ENCODE measurements around the gene KCTD5.

Gene KCTD5

GRCh38 chr16:2753733-2754020 is 71.4 kb downstream of the KCTD5 start:
- H3K27ac ChIP-seq (ENCODE audit: low read depth, low read length), result peak overlapping the region; percentile 97
- H3K79me2 ChIP-seq (ENCODE audit: control insufficient read depth, insufficient read depth, low read length, unreplicated experiment), result peaks cover 70% of the 10 kb centered on the region
- no peak overlapping the region for H2AFZ ChIP-seq (ENCODE audit: low read length, unreplicated experiment)
- H3K4me1 ChIP-seq (ENCODE audit: control insufficient read depth, insufficient read depth, low read length, unreplicated experiment), result peaks cover 24% of the 10 kb centered on the region
- H3K4me3 ChIP-seq (ENCODE audit: low read depth, low read length), result peak overlapping the region; percentile 94
- peaks cover 20% of the 10 kb centered on the region for H3K36me3 ChIP-seq (ENCODE audit: insufficient read depth, low read length)
- H3K27me3 ChIP-seq (ENCODE audit: insufficient read depth, low read length), result no peaks in the 10 kb centered on the region

DNA sequence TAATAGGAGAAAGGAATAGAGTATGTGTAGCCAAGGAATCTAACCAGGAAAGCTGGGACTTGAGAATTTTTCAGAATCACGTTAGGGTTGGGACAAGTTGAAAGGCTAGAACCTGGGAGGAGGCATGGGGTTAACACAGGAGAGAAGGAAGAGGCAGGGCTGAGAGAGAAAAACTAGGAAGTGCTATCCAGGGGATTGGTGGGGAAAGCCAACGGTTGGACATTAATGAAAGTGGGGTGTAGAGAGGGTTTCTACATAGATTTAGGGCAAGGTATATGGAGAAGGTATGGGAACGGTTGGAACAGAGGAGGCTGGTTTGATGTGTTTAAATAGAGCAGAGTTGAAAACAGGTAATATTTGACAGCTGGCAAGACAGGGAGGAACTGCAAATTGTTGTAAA is 72.8 kb downstream of the KCTD5 start:
- Histone ChIP-seq H3K4me3 (ENCODE audit: low read depth, low read length) (peak overlapping the region; percentile 94), H3K36me3 (ENCODE audit: insufficient read depth, low read length) (peaks cover 34% of the 10 kb centered on the region), H3K27ac (ENCODE audit: low read depth, low read length) (no peak overlapping the region), H2AFZ (ENCODE audit: low read length, unreplicated experiment) (no peak overlapping the region), H3K27me3 (ENCODE audit: insufficient read depth, low read length) (no peaks in the 10 kb centered on the region), H3K4me1 (ENCODE audit: control insufficient read depth, insufficient read depth, low read length, unreplicated experiment) (peaks cover 24% of the 10 kb centered on the region), H3K79me2 (ENCODE audit: control insufficient read depth, insufficient read depth, low read length, unreplicated experiment) (peaks cover 84% of the 10 kb centered on the region)

GRCh38 chr16:2756288-2757015 is 74.1 kb downstream of the KCTD5 start:
- H3K27me3 ChIP-seq (ENCODE audit: insufficient read depth, low read length), result no peaks in the 10 kb centered on the region
- H2AFZ ChIP-seq (ENCODE audit: low read length, unreplicated experiment), result no peak overlapping the region
- H3K79me2 ChIP-seq (ENCODE audit: control insufficient read depth, insufficient read depth, low read length, unreplicated experiment), result peaks cover 88% of the 10 kb centered on the region
- peaks cover 17% of the 10 kb centered on the region for H3K4me1 ChIP-seq (ENCODE audit: control insufficient read depth, insufficient read depth, low read length, unreplicated experiment)
- H3K36me3 ChIP-seq (ENCODE audit: insufficient read depth, low read length), result peaks cover 47% of the 10 kb centered on the region
- H3K4me3 ChIP-seq (ENCODE audit: low read depth, low read length), result no peak overlapping the region; the same call in 1 of the 2 replicates
- H3K27ac ChIP-seq (ENCODE audit: low read depth, low read length), result no peak overlapping the region

DNA sequence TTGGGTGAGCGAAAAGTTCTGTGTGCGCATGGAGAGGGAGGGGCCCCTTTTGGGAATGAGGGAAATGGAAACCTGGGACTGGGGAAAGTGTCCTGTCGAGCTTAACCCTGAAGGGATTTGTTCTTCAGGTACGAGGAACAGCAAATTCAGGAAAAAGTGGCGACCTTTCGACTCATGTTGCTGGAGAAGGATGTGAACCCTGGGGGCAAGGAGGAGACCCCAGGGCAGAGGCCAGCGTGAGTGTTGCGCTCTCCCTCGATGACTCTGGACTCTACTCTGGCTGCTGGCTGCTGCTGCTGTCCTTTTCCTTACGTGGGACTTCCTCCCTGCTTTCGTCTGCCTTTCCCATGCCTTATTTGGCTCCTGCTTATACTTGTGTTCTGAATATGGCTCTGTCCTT is 75.0 kb downstream of the KCTD5 start:
- Histone ChIP-seq H3K27me3 (ENCODE audit: insufficient read depth, low read length) (no peaks in the 10 kb centered on the region), H3K36me3 (ENCODE audit: insufficient read depth, low read length) (peaks cover 56% of the 10 kb centered on the region), H2AFZ (ENCODE audit: low read length, unreplicated experiment) (no peak overlapping the region), H3K4me1 (ENCODE audit: control insufficient read depth, insufficient read depth, low read length, unreplicated experiment) (peaks cover 15% of the 10 kb centered on the region), H3K79me2 (ENCODE audit: control insufficient read depth, insufficient read depth, low read length, unreplicated experiment) (peaks cover 95% of the 10 kb centered on the region), H3K4me3 (ENCODE audit: low read depth, low read length) (no peak overlapping the region), H3K27ac (ENCODE audit: low read depth, low read length) (no peak overlapping the region)
